Measurements from ENCODE around the gene EHMT2.
"Not testable (repeated sequence)": the region's sequence is repeated elsewhere in the genome, so short reads cannot be mapped to it uniquely, and the experiment has no call there.

Gene EHMT2

GRCh38 chr6:31857774-31858173 lies 39.7 kb downstream of the EHMT2 start:
- not testable (repeated sequence) for H3K27me3 ChIP-seq (ENCODE audit: control insufficient read depth, insufficient read depth, low read length); H3K4me1 ChIP-seq (ENCODE audit: control insufficient read depth, insufficient read depth, low read length); H3K9ac ChIP-seq (ENCODE audit: low read length); H3K27ac ChIP-seq (ENCODE audit: low read depth, low read length); H3K4me3 ChIP-seq (ENCODE audit: low read length)
- H3K36me3 ChIP-seq (ENCODE audit: control insufficient read depth, insufficient read depth, low read length): peaks cover 12% of the 10 kb centered on the region

GRCh38 chr6:31851980-31852718 lies 45.3 kb downstream of the EHMT2 start:
- H3K36me3 ChIP-seq (ENCODE audit: control insufficient read depth, insufficient read depth, low read length); H3K4me3 ChIP-seq (ENCODE audit: low read length); H3K27me3 ChIP-seq (ENCODE audit: control insufficient read depth, insufficient read depth, low read length); H3K27ac ChIP-seq (ENCODE audit: low read depth, low read length); H3K9ac ChIP-seq (ENCODE audit: low read length); H3K4me1 ChIP-seq (ENCODE audit: control insufficient read depth, insufficient read depth, low read length): not testable (repeated sequence)

- H3K36me3 ChIP-seq (ENCODE audit: control insufficient read depth, insufficient read depth, low read length): no peaks in the 10 kb centered on the region
- H3K27me3 ChIP-seq (ENCODE audit: control insufficient read depth, insufficient read depth, low read length): no peaks in the 10 kb centered on the region
- H3K4me1 ChIP-seq (ENCODE audit: control insufficient read depth, insufficient read depth, low read length): no peaks in the 10 kb centered on the region
- no peak overlapping the region for H3K4me3 ChIP-seq (ENCODE audit: low read length)
- no peak overlapping the region for H3K9ac ChIP-seq (ENCODE audit: low read length)
- no peak overlapping the region for H3K27ac ChIP-seq (ENCODE audit: low read depth, low read length)
These were observed 46.0 kb downstream of the EHMT2 start for GRCh38 chr6:31851485-31851832.

GRCh38 chr6:31850765-31851484 lies 46.6 kb downstream of the EHMT2 start:
- H3K27ac ChIP-seq (ENCODE audit: low read depth, low read length): no peak overlapping the region
- no peaks in the 10 kb centered on the region for H3K36me3 ChIP-seq (ENCODE audit: control insufficient read depth, insufficient read depth, low read length)
- no peak overlapping the region for H3K4me3 ChIP-seq (ENCODE audit: low read length)
- no peaks in the 10 kb centered on the region for H3K27me3 ChIP-seq (ENCODE audit: control insufficient read depth, insufficient read depth, low read length)
- no peak overlapping the region for H3K9ac ChIP-seq (ENCODE audit: low read length)
- no peaks in the 10 kb centered on the region for H3K4me1 ChIP-seq (ENCODE audit: control insufficient read depth, insufficient read depth, low read length)

- no peak overlapping the region for H3K27ac ChIP-seq (ENCODE audit: low read depth, low read length)
- no peaks in the 10 kb centered on the region for H3K4me1 ChIP-seq (ENCODE audit: control insufficient read depth, insufficient read depth, low read length)
These were observed 50.1 kb downstream of the EHMT2 start for GRCh38 chr6:31847276-31847978.

GRCh38 chr6:31844507-31844906 lies 53.0 kb downstream of the EHMT2 start:
- Histone ChIP-seq H3K27me3 (ENCODE audit: control insufficient read depth, insufficient read depth, low read length) (no peaks in the 10 kb centered on the region), H3K4me1 (ENCODE audit: control insufficient read depth, insufficient read depth, low read length) (no peaks in the 10 kb centered on the region), H3K27ac (ENCODE audit: low read depth, low read length) (no peak overlapping the region), H3K9ac (ENCODE audit: low read length) (no peak overlapping the region), H3K36me3 (ENCODE audit: control insufficient read depth, insufficient read depth, low read length) (peaks cover 8% of the 10 kb centered on the region), H3K4me3 (ENCODE audit: low read length) (no peak overlapping the region)

More at GRCh38 chr6:31847276-31847978, 50.1 kb downstream of the EHMT2 start:
- Histone ChIP-seq H3K27me3 (ENCODE audit: control insufficient read depth, insufficient read depth, low read length) (no peaks in the 10 kb centered on the region), H3K9ac (ENCODE audit: low read length) (no peak overlapping the region), H3K36me3 (ENCODE audit: control insufficient read depth, insufficient read depth, low read length) (no peaks in the 10 kb centered on the region), H3K4me3 (ENCODE audit: low read length) (no peak overlapping the region)

- H3K9ac ChIP-seq (ENCODE audit: low read length): no peak overlapping the region
- no peaks in the 10 kb centered on the region for H3K27me3 ChIP-seq (ENCODE audit: control insufficient read depth, insufficient read depth, low read length)
- no peak overlapping the region for H3K4me3 ChIP-seq (ENCODE audit: low read length)
- peaks cover 7% of the 10 kb centered on the region for H3K4me1 ChIP-seq (ENCODE audit: control insufficient read depth, insufficient read depth, low read length)
- H3K36me3 ChIP-seq (ENCODE audit: control insufficient read depth, insufficient read depth, low read length): peaks cover 27% of the 10 kb centered on the region
- H3K27ac ChIP-seq (ENCODE audit: low read depth, low read length): no peak overlapping the region
These were observed 55.4 kb downstream of the EHMT2 start for GRCh38 chr6:31842053-31842452.

GRCh38 chr6:31839779-31840126 lies 57.7 kb downstream of the EHMT2 start:
- H3K4me3 ChIP-seq (ENCODE audit: low read length); H3K27me3 ChIP-seq (ENCODE audit: control insufficient read depth, insufficient read depth, low read length); H3K27ac ChIP-seq (ENCODE audit: low read depth, low read length); H3K9ac ChIP-seq (ENCODE audit: low read length): not testable (repeated sequence)
- Histone ChIP-seq H3K4me1 (ENCODE audit: control insufficient read depth, insufficient read depth, low read length) (peaks cover 19% of the 10 kb centered on the region), H3K36me3 (ENCODE audit: control insufficient read depth, insufficient read depth, low read length) (peaks cover 27% of the 10 kb centered on the region)

GRCh38 chr6:31838968-31839367 lies 58.5 kb downstream of the EHMT2 start:
- H3K4me1 ChIP-seq (ENCODE audit: control insufficient read depth, insufficient read depth, low read length): peaks cover 19% of the 10 kb centered on the region

GRCh38 chr6:31838114-31838553 lies 59.4 kb downstream of the EHMT2 start:
- not testable (repeated sequence) for H3K4me3 ChIP-seq (ENCODE audit: low read length); H3K27ac ChIP-seq (ENCODE audit: low read depth, low read length); H3K27me3 ChIP-seq (ENCODE audit: control insufficient read depth, insufficient read depth, low read length); H3K9ac ChIP-seq (ENCODE audit: low read length)
- Histone ChIP-seq H3K4me1 (ENCODE audit: control insufficient read depth, insufficient read depth, low read length) (peaks cover 19% of the 10 kb centered on the region), H3K36me3 (ENCODE audit: control insufficient read depth, insufficient read depth, low read length) (peaks cover 27% of the 10 kb centered on the region)

More at GRCh38 chr6:31838968-31839367, 58.5 kb downstream of the EHMT2 start:
- H3K27me3 ChIP-seq (ENCODE audit: control insufficient read depth, insufficient read depth, low read length): no peaks in the 10 kb centered on the region
- H3K36me3 ChIP-seq (ENCODE audit: control insufficient read depth, insufficient read depth, low read length): peaks cover 27% of the 10 kb centered on the region
- H3K9ac ChIP-seq (ENCODE audit: low read length): no peak overlapping the region
- no peak overlapping the region for H3K4me3 ChIP-seq (ENCODE audit: low read length)
- H3K27ac ChIP-seq (ENCODE audit: low read depth, low read length): no peak overlapping the region

- no peak overlapping the region for H3K9ac ChIP-seq (ENCODE audit: low read length)
- H3K27ac ChIP-seq (ENCODE audit: low read depth, low read length): no peak overlapping the region
- no peaks in the 10 kb centered on the region for H3K27me3 ChIP-seq (ENCODE audit: control insufficient read depth, insufficient read depth, low read length)
- H3K4me3 ChIP-seq (ENCODE audit: low read length): peak overlapping the region; percentile 32
- peaks cover 27% of the 10 kb centered on the region for H3K36me3 ChIP-seq (ENCODE audit: control insufficient read depth, insufficient read depth, low read length)
- peaks cover 19% of the 10 kb centered on the region for H3K4me1 ChIP-seq (ENCODE audit: control insufficient read depth, insufficient read depth, low read length)
These were observed 60.0 kb downstream of the EHMT2 start for GRCh38 chr6:31837369-31838113.

Data from rectal smooth muscle tissue (tissue), 1 donor.